Lower leg skin (tissue), 4 donors: ENCODE measurements around the gene PTGFRN. TPM values are rescaled to one million over a fixed set of nuclear protein-coding genes. Genes with fewer than 3 reads are reported as not detected.

Experiments used
- DNase-seq, 2 donors: peaks; one replicate each; pipeline ENCODE4 v3.0.0-alpha.2; 2019; ENCODE audit warnings: low spot score in 2 of 2
- H3K4me3 ChIP-seq: fragments of 200-600 bp; sonication (generic); 2 replicates; pipeline ENCODE4 v1.5.1; 2017; ENCODE audit warnings: mild to moderate bottlenecking, low read depth; ENCODE audit not compliant: poor library complexity, severe bottlenecking
- CTCF ChIP-seq, 3 donors: fragments of 450-650 bp; IDR thresholded peaks; one replicate each; pipeline ENCODE4 v1.5.1; 2016; ENCODE audit warnings: antibody characterized with exemption in 3 of 3, mild to moderate bottlenecking in 3 of 3, moderate library complexity in 2 of 3
- POLR2A ChIP-seq, 2 donors: fragments of 450-650 bp; IDR thresholded peaks; one replicate each; pipeline ENCODE4 v1.6.1; 2016 to 2017; ENCODE audit warnings: antibody characterized with exemption in 2 of 2, mild to moderate bottlenecking in 1 of 2, moderate library complexity in 1 of 2
- WGBS, 2 donors: methylation state at CpG; one replicate each; pipeline ENCODE4 v1.1.5; 2018; 5-methylcytosine and 5-hydroxymethylcytosine counted together
- intact Hi-C: fragments of 100-400 bp; cut with DNase I; formaldehyde crosslinking; loops from one replicate; pipeline ENCODE4 v1.15.0; 2023; ENCODE audit warnings: low total_unique reads
- total RNA-seq, 4 donors: library from RNA; depleted of rRNA; stranded (reverse); fragments of >200 nt; gene quantifications; one replicate each; pipeline ENCODE4 v1.1.0, GENCODE V29; 2016

Gene PTGFRN
- total RNA-seq, 4 donors from 2014 or later = 58.0 to 92.4 (median 84.5) TPM

- TF ChIP-seq POLR2A (IDR thresholded peaks at IDR 0.05) (no peak), CTCF (IDR thresholded peaks at IDR 0.05) (no peak)
- WGBS, 2 donors = 59 to 65% methylated on average over 3 of the region's 3 CpGs
- intact Hi-C loops = no loop called here
- DNase-seq = no peak
- no peak overlapping the region for H3K4me3 ChIP-seq
Measured at GRCh38 chr1:117009132-117009531, 99.4 kb downstream of the PTGFRN start.

- TF ChIP-seq POLR2A (IDR thresholded peaks at IDR 0.05) (no peak), CTCF (IDR thresholded peaks at IDR 0.05) (no peak)
- WGBS, 2 donors = 95 to 97% methylated on average over 3 of the region's 3 CpGs
- DNase-seq = no peak
- intact Hi-C loops = no loop called here
- no peak overlapping the region for H3K4me3 ChIP-seq
Measured at GRCh38 chr1:117010310-117010969, 100.7 kb downstream of the PTGFRN start.

- H3K4me3 ChIP-seq = no peak overlapping the region
- WGBS, 2 donors = 89 to 94% methylated on average over 3 of the region's 3 CpGs
- TF ChIP-seq CTCF (IDR thresholded peaks at IDR 0.05) (no peak), POLR2A (IDR thresholded peaks at IDR 0.05) (no peak)
- no peak for DNase-seq
- intact Hi-C loops = no loop called here
Measured at GRCh38 chr1:117011334-117011733, 101.6 kb downstream of the PTGFRN start.

GRCh38 chr1:117013309-117013858 lies 103.7 kb downstream of the PTGFRN start:
- WGBS, 2 donors = 71 to 84% methylated on average over 5 of the region's 5 CpGs
- TF ChIP-seq CTCF (IDR thresholded peaks at IDR 0.05) = no peak
- no peak for TF ChIP-seq POLR2A (IDR thresholded peaks at IDR 0.05)
- intact Hi-C loops = no loop called here
- DNase-seq = no peak
- no peak overlapping the region for H3K4me3 ChIP-seq

- H3K4me3 ChIP-seq = no peak overlapping the region
- DNase-seq = no peak
- TF ChIP-seq POLR2A (IDR thresholded peaks at IDR 0.05) (no peak), CTCF (IDR thresholded peaks at IDR 0.05) (no peak)
- intact Hi-C loops = no loop called here
- 93 to 95% methylated on average over 5 of the region's 5 CpGs for WGBS, 2 donors
Measured at GRCh38 chr1:117014209-117014608, 104.5 kb downstream of the PTGFRN start.

GRCh38 chr1:117015724-117016123 lies 106.0 kb downstream of the PTGFRN start:
- TF ChIP-seq POLR2A (IDR thresholded peaks at IDR 0.05) (no peak), CTCF (IDR thresholded peaks at IDR 0.05) (no peak)
- no peak for DNase-seq
- intact Hi-C loops = no loop called here
- H3K4me3 ChIP-seq = no peak overlapping the region
- whole genome bisulfite sequencing, 2 donors = 81 to 88% methylated on average over 3 of the region's 3 CpGs
